Nasal cavity respiratory epithelium epithelial cell of viscerocranial mucosa (primary cell): ENCODE data around the gene SUV39H1. TPM values are rescaled to one million over a fixed set of nuclear protein-coding genes. Genes with fewer than 3 reads are reported as not detected.

Source experiments
- total RNA-seq: library from RNA; depleted of rRNA; stranded (reverse); fragments of >200 nt; gene quantifications from 2 replicates; pipeline ENCODE4 v1.2.3, GENCODE V29; 2014

SUV39H1 gene
- total RNA-seq, result 1.1 and 1.7 TPM in 2 replicates

GRCh38 chrX:48696301-48696908, at the start of gene SUV39H1:
SUV39H1 (plus strand) TSS chrX:48696734; CDS start chrX:48696785, 51 bp downstream.

GRCh38 chrX:48683411-48683982, 13.0 kb upstream of the SUV39H1 start, which contains the start of gene WAS:
WAS (plus strand) TSS chrX:48683799; CDS start chrX:48683854, 55 bp downstream.

Other genes starting within 250 kb of the SUV39H1 start
- 150 and 165 TPM in 2 replicates for gene SLC38A5, start 226.5 kb upstream of the SUV39H1 start, total RNA-seq
- 96.5 and 138 TPM in 2 replicates for gene FTSJ1, start 220.5 kb upstream of the SUV39H1 start, total RNA-seq
- 26.0 and 52.5 TPM in 2 replicates for gene PORCN, start 187.7 kb upstream of the SUV39H1 start, total RNA-seq
- gene EBP, start 174.9 kb upstream of the SUV39H1 start, total RNA-seq, result 71.2 and 103 TPM in 2 replicates
- gene TBC1D25, start 157.0 kb upstream of the SUV39H1 start, total RNA-seq, result 6.2 and 10.7 TPM in 2 replicates
- 46.5 and 127 TPM in 2 replicates for gene RBM3, start 122.2 kb upstream of the SUV39H1 start, total RNA-seq
- 91.7 and 106 TPM in 2 replicates for gene WDR13, start 99.2 kb upstream of the SUV39H1 start, total RNA-seq
- under 0.01 and 0.28 TPM in 2 replicates for gene WAS, start 12.9 kb upstream of the SUV39H1 start, total RNA-seq
- gene GLOD5, start 65.0 kb downstream of the SUV39H1 start, total RNA-seq, result not detected in 2 replicates
- not detected in 2 replicates for gene GATA1, start 89.9 kb downstream of the SUV39H1 start, total RNA-seq
- gene HDAC6, start 105.3 kb downstream of the SUV39H1 start, total RNA-seq, result 35.2 and 41.4 TPM in 2 replicates
- not detected in 2 replicates for gene ERAS, start 129.8 kb downstream of the SUV39H1 start, total RNA-seq
- gene PCSK1N, start 138.9 kb downstream of the SUV39H1 start, total RNA-seq, result under 0.01 and 1.4 TPM in 2 replicates
- 22.4 and 38.3 TPM in 2 replicates for gene TIMM17B, start 201.0 kb downstream of the SUV39H1 start, total RNA-seq
- gene PQBP1, start 201.2 kb downstream of the SUV39H1 start, total RNA-seq, result 65.6 and 131 TPM in 2 replicates
- 18.8 and 26.4 TPM in 2 replicates for gene SLC35A2, start 214.9 kb downstream of the SUV39H1 start, total RNA-seq
- gene PIM2, start 222.3 kb downstream of the SUV39H1 start, total RNA-seq, result 5.9 and 6.5 TPM in 2 replicates